Ectodermal cell (in vitro differentiated cells): ENCODE measurements around the gene CDKL1. TPM values are rescaled to one million over a fixed set of nuclear protein-coding genes. Genes with fewer than 3 reads are reported as not detected.

Source experiments
- H3K27ac ChIP-seq: 2 replicates; pipeline ENCODE4 v1.7.0; 2013; ENCODE audit warnings: mild to moderate bottlenecking, low read depth, low read length; ENCODE audit not compliant: insufficient read depth, poor library complexity, severe bottlenecking
- H3K27me3 ChIP-seq: 2 replicates; pipeline ENCODE4 v1.7.0; 2013; ENCODE audit warnings: mild to moderate bottlenecking, low read length; ENCODE audit not compliant: insufficient read depth, control insufficient read depth, poor library complexity, severe bottlenecking
- H3K36me3 ChIP-seq: one replicate; pipeline ENCODE4 v1.7.0; 2013; ENCODE audit warnings: low read length; ENCODE audit not compliant: control insufficient read depth, insufficient read depth
- H3K4me1 ChIP-seq: one replicate; pipeline ENCODE4 v1.7.0; 2013; ENCODE audit warnings: low read length; ENCODE audit not compliant: control insufficient read depth, insufficient read depth
- H3K4me3 ChIP-seq: 2 replicates; pipeline ENCODE4 v1.7.0; 2013; ENCODE audit warnings: low read depth, low read length, control low read depth; ENCODE audit not compliant: insufficient read depth
- H3K9me3 ChIP-seq: 2 replicates; pipeline ENCODE4 v1.7.0; 2013; ENCODE audit warnings: mild to moderate bottlenecking, low read length, moderate library complexity; ENCODE audit not compliant: control insufficient read depth
- WGBS, 2 experiments: methylation state at CpG; one replicate each; pipeline ENCODE4 v1.1.7; 2013; ENCODE audit warnings: missing lambda C conversion rate in 2 of 2; 5-methylcytosine and 5-hydroxymethylcytosine counted together
- polyA plus RNA-seq, 4 experiments: library from polyadenylated mRNA; stranded (reverse); fragments of 50-300 nt; gene quantifications; one replicate each; pipeline ENCODE4 v1.2.3, GENCODE V29; 2013

The CDKL1 gene
- 5.0 TPM for polyA plus RNA-seq (2013, experiment 1 of 4)
- 3.4 TPM for polyA plus RNA-seq (2013, experiment 2 of 4)
- 2.7 TPM for polyA plus RNA-seq (2013, experiment 3 of 4)
- 1.4 TPM for polyA plus RNA-seq (2013, experiment 4 of 4)

GRCh38 chr14:50396631-50397389 lies at the start of gene CDKL1:
TSS of gene CDKL1 (minus strand) at chr14:50396881. CDS start at chr14:50395868, 1,013 bp downstream.
- H3K4me3 ChIP-seq, result peak within 1 kb of the TSS; percentile 58
- peaks cover 3% of the 10 kb centered on the region for H3K4me1 ChIP-seq
- H3K27me3 ChIP-seq, result peaks cover 17% of the 10 kb centered on the region
- H3K36me3 ChIP-seq, result no peaks in the 10 kb centered on the region
- 1 to 2% methylated on average over 77 of the region's 77 CpGs for WGBS, 2 experiments
- no peaks in the 10 kb centered on the region for H3K9me3 ChIP-seq
- peak within 1 kb of the TSS; percentile 29 for H3K27ac ChIP-seq

- no peaks in the 10 kb centered on the region for H3K4me1 ChIP-seq
- H3K36me3 ChIP-seq, result peaks cover 25% of the 10 kb centered on the region
- H3K27ac ChIP-seq, result no peak overlapping the region
- no peak overlapping the region for H3K4me3 ChIP-seq
- no peaks in the 10 kb centered on the region for H3K9me3 ChIP-seq
- H3K27me3 ChIP-seq, result no peaks in the 10 kb centered on the region
These were observed 37.8 kb upstream of the CDKL1 start for GRCh38 chr14:50434528-50434927.

- Histone ChIP-seq H3K27me3 (no peaks in the 10 kb centered on the region), H3K27ac (no peak overlapping the region), H3K9me3 (no peaks in the 10 kb centered on the region), H3K4me3 (no peak overlapping the region), H3K36me3 (peaks cover 22% of the 10 kb centered on the region), H3K4me1 (no peaks in the 10 kb centered on the region)
- whole genome bisulfite sequencing, 2 experiments, result 71 to 100% methylated on average over 1 of the region's 1 CpG
These were observed 35.5 kb upstream of the CDKL1 start for GRCh38 chr14:50432131-50432530.

GRCh38 chr14:50425816-50426215 lies 29.1 kb upstream of the CDKL1 start:
- WGBS, 2 experiments, result 94 to 99% methylated on average over 2 to 3 of the region's 3 CpGs

DNA sequence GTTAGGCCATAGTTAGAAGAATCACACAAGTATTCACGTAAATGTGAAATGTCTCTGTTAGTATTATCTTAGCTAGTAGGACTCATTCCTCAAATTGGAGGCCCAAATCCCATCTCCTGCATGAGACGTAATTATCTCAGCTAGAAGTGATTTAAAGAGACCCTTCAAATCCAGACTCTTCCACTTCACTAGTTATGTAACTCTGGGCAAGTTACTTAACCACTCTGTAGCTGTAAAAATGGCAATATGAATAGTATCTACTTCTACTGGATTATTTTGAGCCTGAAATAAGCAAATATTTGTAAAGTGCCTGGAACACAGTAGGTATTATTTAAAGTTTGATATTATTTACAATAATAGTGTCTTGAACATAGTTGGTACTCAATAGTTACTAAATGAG lies 28.4 kb upstream of the CDKL1 start:
- H3K27me3 ChIP-seq, result no peaks in the 10 kb centered on the region
- 95 to 100% methylated on average over 2 of the region's 2 CpGs for WGBS, 2 experiments
- no peaks in the 10 kb centered on the region for H3K9me3 ChIP-seq
- H3K36me3 ChIP-seq, result peaks cover 35% of the 10 kb centered on the region
- H3K4me3 ChIP-seq, result no peak overlapping the region
- no peaks in the 10 kb centered on the region for H3K4me1 ChIP-seq
- no peak overlapping the region for H3K27ac ChIP-seq

More at GRCh38 chr14:50425816-50426215, 29.1 kb upstream of the CDKL1 start:
- no peaks in the 10 kb centered on the region for H3K27me3 ChIP-seq
- peaks cover 29% of the 10 kb centered on the region for H3K36me3 ChIP-seq
- no peaks in the 10 kb centered on the region for H3K4me1 ChIP-seq
- no peak overlapping the region for H3K27ac ChIP-seq
- no peak overlapping the region for H3K4me3 ChIP-seq
- H3K9me3 ChIP-seq, result no peaks in the 10 kb centered on the region

DNA sequence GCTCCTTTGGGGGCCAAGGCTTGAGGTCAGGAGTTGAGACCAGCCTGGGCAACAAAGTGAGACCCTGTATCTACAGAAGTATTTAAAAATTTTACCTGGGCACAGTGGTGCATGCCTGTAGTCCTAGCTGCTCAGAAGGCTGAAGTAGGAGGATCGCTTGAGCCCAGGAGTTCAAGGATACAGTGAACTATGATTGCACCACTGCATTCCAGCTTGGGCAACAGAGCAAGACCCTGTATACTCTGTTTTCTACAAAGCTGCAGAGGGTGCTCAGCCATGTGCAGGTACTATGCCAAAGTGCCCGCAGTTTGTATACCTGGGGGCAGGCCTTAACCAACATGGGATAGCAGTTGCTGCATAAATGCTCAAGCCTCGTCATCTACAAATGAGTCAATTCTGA lies 26.8 kb upstream of the CDKL1 start:
- no peak overlapping the region for H3K27ac ChIP-seq
- WGBS, 2 experiments, result 94% methylated on average over 3 of the region's 3 CpGs
- no peaks in the 10 kb centered on the region for H3K4me1 ChIP-seq
- H3K36me3 ChIP-seq, result peaks cover 38% of the 10 kb centered on the region
- no peak overlapping the region for H3K4me3 ChIP-seq
- no peaks in the 10 kb centered on the region for H3K27me3 ChIP-seq
- H3K9me3 ChIP-seq, result no peaks in the 10 kb centered on the region

DNA sequence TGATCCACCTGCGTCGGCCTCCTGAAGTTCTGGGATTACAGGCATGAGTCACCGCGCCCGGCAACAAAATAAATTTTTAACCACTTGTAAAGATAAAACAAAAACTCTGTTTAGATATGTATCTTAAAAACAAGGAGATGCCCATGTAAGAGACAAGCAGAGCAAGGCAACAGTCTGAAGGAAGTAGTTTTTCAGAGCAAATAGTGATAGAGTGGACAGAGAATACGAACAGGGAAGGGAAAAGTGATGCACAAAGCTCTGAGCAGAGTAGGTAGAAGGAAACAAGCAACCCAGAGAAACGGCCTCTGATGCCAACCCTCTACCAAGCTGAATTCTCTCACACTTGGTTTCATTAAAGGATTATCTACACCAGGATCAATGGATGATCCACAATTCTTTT lies 24.8 kb upstream of the CDKL1 start:
- no peaks in the 10 kb centered on the region for H3K9me3 ChIP-seq
- WGBS, 2 experiments, result 95 to 99% methylated on average over 7 of the region's 7 CpGs
- H3K4me3 ChIP-seq, result no peak overlapping the region
- H3K4me1 ChIP-seq, result no peaks in the 10 kb centered on the region
- no peak overlapping the region for H3K27ac ChIP-seq
- H3K36me3 ChIP-seq, result peaks cover 32% of the 10 kb centered on the region
- H3K27me3 ChIP-seq, result no peaks in the 10 kb centered on the region

- no peaks in the 10 kb centered on the region for H3K9me3 ChIP-seq
- no peaks in the 10 kb centered on the region for H3K4me1 ChIP-seq
- 95 to 97% methylated on average over 2 of the region's 2 CpGs for WGBS, 2 experiments
- H3K27me3 ChIP-seq, result no peaks in the 10 kb centered on the region
- H3K4me3 ChIP-seq, result no peak overlapping the region
- H3K36me3 ChIP-seq, result peaks cover 15% of the 10 kb centered on the region
- no peak overlapping the region for H3K27ac ChIP-seq
These were observed 21.2 kb upstream of the CDKL1 start for GRCh38 chr14:50417853-50418252.

DNA sequence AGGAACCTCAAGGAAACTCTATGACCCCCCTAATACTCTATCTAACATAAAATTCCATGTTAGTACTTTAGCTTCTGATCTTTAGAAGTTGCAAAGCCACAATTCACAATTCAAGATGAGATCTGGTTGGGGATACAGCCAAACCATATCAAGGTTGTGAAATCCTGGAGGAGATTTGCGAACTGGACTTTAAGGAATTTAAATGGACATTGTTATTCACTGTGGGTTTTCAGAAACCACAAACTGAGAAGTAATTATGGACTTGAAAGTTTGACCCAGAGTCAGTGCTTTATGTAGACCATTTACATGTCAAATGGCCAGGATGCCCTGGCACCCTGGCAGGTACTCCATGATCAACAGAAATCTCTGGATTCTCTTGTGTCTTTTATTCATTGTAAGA lies 14.2 kb upstream of the CDKL1 start:
- Histone ChIP-seq H3K4me3 (no peak overlapping the region), H3K36me3 (no peaks in the 10 kb centered on the region), H3K27ac (no peak overlapping the region), H3K9me3 (no peaks in the 10 kb centered on the region), H3K27me3 (no peaks in the 10 kb centered on the region), H3K4me1 (no peaks in the 10 kb centered on the region)
- WGBS, 2 experiments, result 89 to 96% methylated on average over 1 of the region's 1 CpG

GRCh38 chr14:50410071-50410470 lies 13.4 kb upstream of the CDKL1 start:
- no peaks in the 10 kb centered on the region for H3K9me3 ChIP-seq
- H3K4me1 ChIP-seq, result no peaks in the 10 kb centered on the region
- no peak overlapping the region for H3K4me3 ChIP-seq
- no peaks in the 10 kb centered on the region for H3K36me3 ChIP-seq
- 92 to 98% methylated on average over 2 to 3 of the region's 3 CpGs for WGBS, 2 experiments
- H3K27ac ChIP-seq, result no peak overlapping the region
- no peaks in the 10 kb centered on the region for H3K27me3 ChIP-seq
